ENCODE measurements around the gene LCE2D.

LCE2D gene

GRCh38 chr1:152654110-152654509 is 9.1 kb upstream of the LCE2D start:
- peak; percentile 95 for ATAC-seq
- TF ChIP-seq OSR1 (CRISPR knock-in tag; IDR thresholded peaks at IDR 0.05): no peak
- TF ChIP-seq PPARA (CRISPR knock-in tag; IDR thresholded peaks at IDR 0.05; ENCODE audit: borderline replicate concordance): no peak
- TF ChIP-seq ZNF8 (CRISPR knock-in tag; IDR thresholded peaks at IDR 0.05): no peak
- TF ChIP-seq POU6F1 (CRISPR knock-in tag; IDR thresholded peaks at IDR 0.05; ENCODE audit: borderline replicate concordance, low read depth): no peak
- no peak for TF ChIP-seq SNAI2 (CRISPR knock-in tag; IDR thresholded peaks at IDR 0.05)
- TF ChIP-seq ZFP3 (CRISPR knock-in tag; IDR thresholded peaks at IDR 0.05): no peak
- TF ChIP-seq BACH2 (CRISPR knock-in tag; IDR thresholded peaks at IDR 0.05; ENCODE audit: borderline replicate concordance): no peak
- TF ChIP-seq, protein P1, sequence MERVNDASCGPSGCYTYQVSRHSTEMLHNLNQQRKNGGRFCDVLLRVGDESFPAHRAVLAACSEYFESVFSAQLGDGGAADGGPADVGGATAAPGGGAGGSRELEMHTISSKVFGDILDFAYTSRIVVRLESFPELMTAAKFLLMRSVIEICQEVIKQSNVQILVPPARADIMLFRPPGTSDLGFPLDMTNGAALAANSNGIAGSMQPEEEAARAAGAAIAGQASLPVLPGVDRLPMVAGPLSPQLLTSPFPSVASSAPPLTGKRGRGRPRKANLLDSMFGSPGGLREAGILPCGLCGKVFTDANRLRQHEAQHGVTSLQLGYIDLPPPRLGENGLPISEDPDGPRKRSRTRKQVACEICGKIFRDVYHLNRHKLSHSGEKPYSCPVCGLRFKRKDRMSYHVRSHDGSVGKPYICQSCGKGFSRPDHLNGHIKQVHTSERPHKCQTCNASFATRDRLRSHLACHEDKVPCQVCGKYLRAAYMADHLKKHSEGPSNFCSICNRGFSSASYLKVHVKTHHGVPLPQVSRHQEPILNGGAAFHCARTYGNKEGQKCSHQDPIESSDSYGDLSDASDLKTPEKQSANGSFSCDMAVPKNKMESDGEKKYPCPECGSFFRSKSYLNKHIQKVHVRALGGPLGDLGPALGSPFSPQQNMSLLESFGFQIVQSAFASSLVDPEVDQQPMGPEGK (CRISPR knock-in tag; IDR thresholded peaks at IDR 0.05; ENCODE audit: borderline replicate concordance): no peak
- no peak for TF ChIP-seq GLIS3 (CRISPR knock-in tag; IDR thresholded peaks at IDR 0.05)
- no peak for TF ChIP-seq ZNF565 (CRISPR knock-in tag; conservative IDR thresholded peaks at IDR 0.05; ENCODE audit: low read depth)
- no peak for TF ChIP-seq CSDC2 (CRISPR knock-in tag; IDR thresholded peaks at IDR 0.05)
- TF ChIP-seq TOX (CRISPR knock-in tag; IDR thresholded peaks at IDR 0.05; ENCODE audit: borderline replicate concordance): no peak
- TF ChIP-seq ISL1 (CRISPR knock-in tag; IDR thresholded peaks at IDR 0.05): no peak
- TF ChIP-seq CSRNP3 (CRISPR knock-in tag; IDR thresholded peaks at IDR 0.05): no peak

- TF ChIP-seq ISL1 (CRISPR knock-in tag; IDR thresholded peaks at IDR 0.05): no peak
- no peak for TF ChIP-seq CREB5 (CRISPR knock-in tag; IDR thresholded peaks at IDR 0.05; ENCODE audit: low read depth)
- TF ChIP-seq GLIS3 (CRISPR knock-in tag; IDR thresholded peaks at IDR 0.05): no peak
- TF ChIP-seq ZNF8 (CRISPR knock-in tag; IDR thresholded peaks at IDR 0.05): no peak
- TF ChIP-seq PPARA (CRISPR knock-in tag; IDR thresholded peaks at IDR 0.05; ENCODE audit: borderline replicate concordance): no peak
- TF ChIP-seq TOX (CRISPR knock-in tag; IDR thresholded peaks at IDR 0.05; ENCODE audit: borderline replicate concordance): no peak
- TF ChIP-seq, protein P1 (CRISPR knock-in tag; IDR thresholded peaks at IDR 0.05; ENCODE audit: borderline replicate concordance): no peak
- TF ChIP-seq OSR1 (CRISPR knock-in tag; IDR thresholded peaks at IDR 0.05): no peak
- no peak for TF ChIP-seq ZNF70 (CRISPR knock-in tag; IDR thresholded peaks at IDR 0.05)
- no peak for TF ChIP-seq ZNF565 (CRISPR knock-in tag; conservative IDR thresholded peaks at IDR 0.05; ENCODE audit: low read depth)
- no peak for TF ChIP-seq ZC3H10 (CRISPR knock-in tag; IDR thresholded peaks at IDR 0.05)
- TF ChIP-seq RARB (CRISPR knock-in tag; IDR thresholded peaks at IDR 0.05): no peak
- TF ChIP-seq ARNTL (CRISPR knock-in tag; IDR thresholded peaks at IDR 0.05; ENCODE audit: borderline replicate concordance, low read depth): no peak
- TF ChIP-seq ESRRG (CRISPR knock-in tag; IDR thresholded peaks at IDR 0.05): no peak
- no peak for TF ChIP-seq BACH2 (CRISPR knock-in tag; IDR thresholded peaks at IDR 0.05; ENCODE audit: borderline replicate concordance)
- TF ChIP-seq CSDC2 (CRISPR knock-in tag; IDR thresholded peaks at IDR 0.05): no peak
- TF ChIP-seq, protein P2, sequence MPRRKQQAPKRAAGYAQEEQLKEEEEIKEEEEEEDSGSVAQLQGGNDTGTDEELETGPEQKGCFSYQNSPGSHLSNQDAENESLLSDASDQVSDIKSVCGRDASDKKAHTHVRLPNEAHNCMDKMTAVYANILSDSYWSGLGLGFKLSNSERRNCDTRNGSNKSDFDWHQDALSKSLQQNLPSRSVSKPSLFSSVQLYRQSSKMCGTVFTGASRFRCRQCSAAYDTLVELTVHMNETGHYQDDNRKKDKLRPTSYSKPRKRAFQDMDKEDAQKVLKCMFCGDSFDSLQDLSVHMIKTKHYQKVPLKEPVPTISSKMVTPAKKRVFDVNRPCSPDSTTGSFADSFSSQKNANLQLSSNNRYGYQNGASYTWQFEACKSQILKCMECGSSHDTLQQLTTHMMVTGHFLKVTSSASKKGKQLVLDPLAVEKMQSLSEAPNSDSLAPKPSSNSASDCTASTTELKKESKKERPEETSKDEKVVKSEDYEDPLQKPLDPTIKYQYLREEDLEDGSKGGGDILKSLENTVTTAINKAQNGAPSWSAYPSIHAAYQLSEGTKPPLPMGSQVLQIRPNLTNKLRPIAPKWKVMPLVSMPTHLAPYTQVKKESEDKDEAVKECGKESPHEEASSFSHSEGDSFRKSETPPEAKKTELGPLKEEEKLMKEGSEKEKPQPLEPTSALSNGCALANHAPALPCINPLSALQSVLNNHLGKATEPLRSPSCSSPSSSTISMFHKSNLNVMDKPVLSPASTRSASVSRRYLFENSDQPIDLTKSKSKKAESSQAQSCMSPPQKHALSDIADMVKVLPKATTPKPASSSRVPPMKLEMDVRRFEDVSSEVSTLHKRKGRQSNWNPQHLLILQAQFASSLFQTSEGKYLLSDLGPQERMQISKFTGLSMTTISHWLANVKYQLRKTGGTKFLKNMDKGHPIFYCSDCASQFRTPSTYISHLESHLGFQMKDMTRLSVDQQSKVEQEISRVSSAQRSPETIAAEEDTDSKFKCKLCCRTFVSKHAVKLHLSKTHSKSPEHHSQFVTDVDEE (CRISPR knock-in tag; IDR thresholded peaks at IDR 0.05): no peak
- no peak for TF ChIP-seq SNAI2 (CRISPR knock-in tag; IDR thresholded peaks at IDR 0.05)
- no peak for TF ChIP-seq ZFP3 (CRISPR knock-in tag; IDR thresholded peaks at IDR 0.05)
- no peak for ATAC-seq
Observed at GRCh38 chr1:152656459-152656858, 6.7 kb upstream of the LCE2D start.
